ENCODE data around the gene NOL4L. TPM values are rescaled to one million over a fixed set of nuclear protein-coding genes. Genes with fewer than 3 reads are reported as not detected.

The NOL4L gene
- total and polyA plus RNA-seq, 2 experiments from 2014 or later, result 38.8 to 39.2 TPM

GRCh38 chr20:32416206-32416605 lies 168.9 kb downstream of the NOL4L start:
- Histone ChIP-seq H3K27ac (ENCODE audit: low read depth) (no peak overlapping the region), H4K20me1 (replicated peaks; ENCODE audit: insufficient read depth) (peaks cover 9% of the 10 kb centered on the region), H3K4me2 (no peak overlapping the region), H3K27me3 (ENCODE audit: insufficient read depth) (no peaks in the 10 kb centered on the region), H2AFZ (no peak overlapping the region), H3K79me2 (replicated peaks; ENCODE audit: insufficient read depth) (no peaks in the 10 kb centered on the region; the same call in 1 of the 2 replicates), H3K36me3 (ENCODE audit: insufficient read depth) (no peaks in the 10 kb centered on the region), H3K9me2 (ENCODE audit: insufficient read depth) (no peaks in the 10 kb centered on the region), H3F3A (replicated peaks; ENCODE audit: low read depth) (no peaks in the 10 kb centered on the region), H3K4me1 (ENCODE audit: insufficient read depth) (peaks cover 15% of the 10 kb centered on the region; the same call in 1 of the 2 replicates), H3K4me3 (no peak overlapping the region)
- Mint-ChIP-seq H3K4me1 (peaks cover 12% of the 10 kb centered on the region), H3K27ac (no peak overlapping the region), H3K27me3 (ENCODE audit: insufficient read depth, low read depth, poor library complexity) (peaks cover 2% of the 10 kb centered on the region), H3K36me3 (ENCODE audit: low read depth) (no peaks in the 10 kb centered on the region), H3K9me3 (no peaks in the 10 kb centered on the region), H3K4me3 (no peak overlapping the region)
- no peak for TF ChIP-seq CREB1 (CRISPR knock-in tag; IDR thresholded peaks at IDR 0.05; ENCODE audit: low read depth)
- TF ChIP-seq REST (IDR thresholded peaks at IDR 0.05; ENCODE audit: unreplicated experiment), result no peak
- no peak for TF ChIP-seq CTCF (conservative IDR thresholded peaks at IDR 0.05; ENCODE audit: low read depth in 2 of 2)
- no peak for TF ChIP-seq EZH2phosphoT487 (IDR thresholded peaks at IDR 0.05; ENCODE audit: unreplicated experiment)
- TF ChIP-seq ZNF114 (CRISPR knock-in tag; IDR thresholded peaks at IDR 0.05), result no peak
- TF ChIP-seq STAT1 (IDR thresholded peaks at IDR 0.05; ENCODE audit: unreplicated experiment), result no peak
- TF ChIP-seq ETS1 (IDR thresholded peaks at IDR 0.05), result no peak
- TF ChIP-seq ZNF331 (CRISPR knock-in tag; IDR thresholded peaks at IDR 0.05; ENCODE audit: low read depth), result no peak
- TF ChIP-seq, protein P1, sequence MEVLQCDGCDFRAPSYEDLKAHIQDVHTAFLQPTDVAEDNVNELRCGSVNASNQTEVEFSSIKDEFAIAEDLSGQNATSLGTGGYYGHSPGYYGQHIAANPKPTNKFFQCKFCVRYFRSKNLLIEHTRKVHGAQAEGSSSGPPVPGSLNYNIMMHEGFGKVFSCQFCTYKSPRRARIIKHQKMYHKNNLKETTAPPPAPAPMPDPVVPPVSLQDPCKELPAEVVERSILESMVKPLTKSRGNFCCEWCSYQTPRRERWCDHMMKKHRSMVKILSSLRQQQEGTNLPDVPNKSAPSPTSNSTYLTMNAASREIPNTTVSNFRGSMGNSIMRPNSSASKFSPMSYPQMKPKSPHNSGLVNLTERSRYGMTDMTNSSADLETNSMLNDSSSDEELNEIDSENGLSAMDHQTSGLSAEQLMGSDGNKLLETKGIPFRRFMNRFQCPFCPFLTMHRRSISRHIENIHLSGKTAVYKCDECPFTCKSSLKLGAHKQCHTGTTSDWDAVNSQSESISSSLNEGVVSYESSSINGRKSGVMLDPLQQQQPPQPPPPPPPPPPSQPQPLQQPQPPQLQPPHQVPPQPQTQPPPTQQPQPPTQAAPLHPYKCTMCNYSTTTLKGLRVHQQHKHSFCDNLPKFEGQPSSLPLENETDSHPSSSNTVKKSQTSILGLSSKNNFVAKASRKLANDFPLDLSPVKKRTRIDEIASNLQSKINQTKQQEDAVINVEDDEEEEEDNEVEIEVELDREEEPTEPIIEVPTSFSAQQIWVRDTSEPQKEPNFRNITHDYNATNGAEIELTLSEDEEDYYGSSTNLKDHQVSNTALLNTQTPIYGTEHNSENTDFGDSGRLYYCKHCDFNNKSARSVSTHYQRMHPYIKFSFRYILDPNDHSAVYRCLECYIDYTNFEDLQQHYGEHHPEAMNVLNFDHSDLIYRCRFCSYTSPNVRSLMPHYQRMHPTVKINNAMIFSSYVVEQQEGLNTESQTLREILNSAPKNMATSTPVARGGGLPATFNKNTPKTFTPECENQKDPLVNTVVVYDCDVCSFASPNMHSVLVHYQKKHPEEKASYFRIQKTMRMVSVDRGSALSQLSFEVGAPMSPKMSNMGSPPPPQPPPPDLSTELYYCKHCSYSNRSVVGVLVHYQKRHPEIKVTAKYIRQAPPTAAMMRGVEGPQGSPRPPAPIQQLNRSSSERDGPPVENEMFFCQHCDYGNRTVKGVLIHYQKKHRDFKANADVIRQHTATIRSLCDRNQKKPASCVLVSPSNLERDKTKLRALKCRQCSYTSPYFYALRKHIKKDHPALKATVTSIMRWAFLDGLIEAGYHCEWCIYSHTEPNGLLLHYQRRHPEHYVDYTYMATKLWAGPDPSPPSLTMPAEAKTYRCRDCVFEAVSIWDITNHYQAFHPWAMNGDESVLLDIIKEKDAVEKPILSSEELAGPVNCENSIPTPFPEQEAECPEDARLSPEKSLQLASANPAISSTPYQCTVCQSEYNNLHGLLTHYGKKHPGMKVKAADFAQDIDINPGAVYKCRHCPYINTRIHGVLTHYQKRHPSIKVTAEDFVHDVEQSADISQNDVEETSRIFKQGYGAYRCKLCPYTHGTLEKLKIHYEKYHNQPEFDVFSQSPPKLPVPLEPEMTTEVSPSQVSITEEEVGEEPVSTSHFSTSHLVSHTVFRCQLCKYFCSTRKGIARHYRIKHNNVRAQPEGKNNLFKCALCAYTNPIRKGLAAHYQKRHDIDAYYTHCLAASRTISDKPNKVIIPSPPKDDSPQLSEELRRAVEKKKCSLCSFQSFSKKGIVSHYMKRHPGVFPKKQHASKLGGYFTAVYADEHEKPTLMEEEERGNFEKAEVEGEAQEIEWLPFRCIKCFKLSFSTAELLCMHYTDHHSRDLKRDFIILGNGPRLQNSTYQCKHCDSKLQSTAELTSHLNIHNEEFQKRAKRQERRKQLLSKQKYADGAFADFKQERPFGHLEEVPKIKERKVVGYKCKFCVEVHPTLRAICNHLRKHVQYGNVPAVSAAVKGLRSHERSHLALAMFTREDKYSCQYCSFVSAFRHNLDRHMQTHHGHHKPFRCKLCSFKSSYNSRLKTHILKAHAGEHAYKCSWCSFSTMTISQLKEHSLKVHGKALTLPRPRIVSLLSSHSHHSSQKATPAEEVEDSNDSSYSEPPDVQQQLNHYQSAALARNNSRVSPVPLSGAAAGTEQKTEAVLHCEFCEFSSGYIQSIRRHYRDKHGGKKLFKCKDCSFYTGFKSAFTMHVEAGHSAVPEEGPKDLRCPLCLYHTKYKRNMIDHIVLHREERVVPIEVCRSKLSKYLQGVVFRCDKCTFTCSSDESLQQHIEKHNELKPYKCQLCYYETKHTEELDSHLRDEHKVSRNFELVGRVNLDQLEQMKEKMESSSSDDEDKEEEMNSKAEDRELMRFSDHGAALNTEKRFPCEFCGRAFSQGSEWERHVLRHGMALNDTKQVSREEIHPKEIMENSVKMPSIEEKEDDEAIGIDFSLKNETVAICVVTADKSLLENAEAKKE (CRISPR knock-in tag; IDR thresholded peaks at IDR 0.05), result no peak
- TF ChIP-seq NANOG (IDR thresholded peaks at IDR 0.05; ENCODE audit: borderline replicate concordance), result no peak
- ATAC-seq, result no peak
- DNase-seq (ENCODE audit: low spot score), result no peak

Data from GM23338 (cell line).